Measurements from ENCODE around the gene SLC2A13.

SLC2A13 gene

DNA sequence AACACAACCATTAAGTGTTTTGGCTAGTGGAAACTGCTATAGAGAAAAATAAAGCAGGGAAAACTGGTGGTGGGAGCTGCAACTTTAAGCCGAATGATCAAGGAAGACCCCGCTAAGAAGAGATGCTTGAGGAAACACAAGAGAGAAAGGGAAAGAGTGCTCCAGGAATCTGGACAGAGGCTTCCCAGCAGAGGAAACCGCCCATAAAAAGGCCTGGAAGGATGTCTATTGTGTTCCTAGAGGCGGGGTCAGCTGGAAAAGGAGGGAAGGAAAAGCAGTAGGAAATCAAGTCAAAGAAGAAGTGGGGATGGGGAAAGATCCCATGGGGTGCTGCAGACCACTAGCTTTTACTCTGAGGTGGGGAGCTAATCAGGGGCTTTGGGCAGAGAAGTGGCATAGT lies 12.4 kb downstream of the SLC2A13 start:
- H3K4me3 ChIP-seq (ENCODE audit: low read depth, low read length), result no peak overlapping the region
- DNase-seq (ENCODE audit: low read depth), result no peak
- TF ChIP-seq, protein P1, sequence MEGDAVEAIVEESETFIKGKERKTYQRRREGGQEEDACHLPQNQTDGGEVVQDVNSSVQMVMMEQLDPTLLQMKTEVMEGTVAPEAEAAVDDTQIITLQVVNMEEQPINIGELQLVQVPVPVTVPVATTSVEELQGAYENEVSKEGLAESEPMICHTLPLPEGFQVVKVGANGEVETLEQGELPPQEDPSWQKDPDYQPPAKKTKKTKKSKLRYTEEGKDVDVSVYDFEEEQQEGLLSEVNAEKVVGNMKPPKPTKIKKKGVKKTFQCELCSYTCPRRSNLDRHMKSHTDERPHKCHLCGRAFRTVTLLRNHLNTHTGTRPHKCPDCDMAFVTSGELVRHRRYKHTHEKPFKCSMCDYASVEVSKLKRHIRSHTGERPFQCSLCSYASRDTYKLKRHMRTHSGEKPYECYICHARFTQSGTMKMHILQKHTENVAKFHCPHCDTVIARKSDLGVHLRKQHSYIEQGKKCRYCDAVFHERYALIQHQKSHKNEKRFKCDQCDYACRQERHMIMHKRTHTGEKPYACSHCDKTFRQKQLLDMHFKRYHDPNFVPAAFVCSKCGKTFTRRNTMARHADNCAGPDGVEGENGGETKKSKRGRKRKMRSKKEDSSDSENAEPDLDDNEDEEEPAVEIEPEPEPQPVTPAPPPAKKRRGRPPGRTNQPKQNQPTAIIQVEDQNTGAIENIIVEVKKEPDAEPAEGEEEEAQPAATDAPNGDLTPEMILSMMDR (conservative IDR thresholded peaks at IDR 0.05; ENCODE audit: low read depth, low read length), result no peak

DNA sequence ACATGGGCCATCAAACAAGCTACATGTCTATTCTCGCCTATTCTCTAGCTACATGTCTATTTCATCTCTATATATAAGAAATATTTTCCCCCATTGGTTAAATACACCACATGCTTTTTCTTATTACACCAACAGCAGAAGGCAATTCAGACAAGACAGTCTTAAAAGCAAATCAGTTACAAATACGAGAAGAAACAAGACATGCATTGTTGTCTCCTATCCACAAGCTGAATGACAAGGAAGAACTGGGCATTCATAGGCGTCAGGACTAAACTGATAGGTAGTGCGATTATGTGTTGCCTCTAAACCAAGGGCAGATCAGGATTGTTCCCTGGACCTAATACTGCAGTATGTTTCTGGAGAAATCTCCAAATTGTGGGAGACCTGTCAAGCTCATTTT lies 19.4 kb downstream of the SLC2A13 start:
- no peak overlapping the region for H3K4me3 ChIP-seq (ENCODE audit: low read depth, low read length)
- DNase-seq (ENCODE audit: low read depth), result no peak
- TF ChIP-seq, protein P1 (conservative IDR thresholded peaks at IDR 0.05; ENCODE audit: low read depth, low read length), result no peak

DNA sequence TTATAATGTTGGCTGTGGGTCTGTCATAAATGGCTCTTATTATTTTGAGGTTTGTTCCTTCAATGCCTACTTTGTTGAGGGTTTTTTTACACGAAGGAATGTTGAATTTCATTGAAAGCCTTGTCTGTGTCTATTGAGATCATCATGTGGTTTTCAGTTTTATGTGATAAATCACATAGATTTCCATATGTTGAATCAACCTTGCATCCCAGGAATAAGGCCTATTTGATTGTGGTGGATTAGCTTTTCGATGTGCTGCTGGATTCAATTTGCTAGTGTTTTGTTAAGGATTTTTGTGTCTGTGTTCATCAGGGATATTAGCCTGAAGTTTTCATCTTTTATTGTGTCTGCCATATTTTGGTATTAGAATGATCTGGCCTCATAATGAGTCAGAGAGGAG lies 27.6 kb downstream of the SLC2A13 start:
- H3K4me3 ChIP-seq (ENCODE audit: low read depth, low read length), result no peak overlapping the region
- TF ChIP-seq, protein P1 (conservative IDR thresholded peaks at IDR 0.05; ENCODE audit: low read depth, low read length), result no peak
- DNase-seq (ENCODE audit: low read depth), result no peak

DNA sequence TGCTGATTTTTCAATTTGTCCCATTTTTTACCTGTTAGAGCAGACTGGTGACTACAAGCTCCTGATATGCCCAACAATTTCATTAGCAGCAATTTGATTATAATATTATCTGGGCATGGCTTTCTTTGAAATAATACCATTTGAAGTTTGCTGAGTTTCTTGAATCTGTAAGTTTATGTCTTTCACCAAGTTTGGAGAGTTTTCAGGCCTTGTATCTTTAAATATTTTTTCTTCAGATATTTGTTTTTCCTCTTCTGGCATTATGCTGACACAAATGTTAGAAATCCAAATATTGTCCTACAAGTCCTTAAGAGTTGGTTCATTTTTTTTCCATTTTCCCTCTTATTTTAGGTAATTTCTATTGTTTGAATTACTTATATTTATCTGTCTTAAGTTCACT lies 30.4 kb downstream of the SLC2A13 start:
- DNase-seq (ENCODE audit: low read depth), result no peak
- TF ChIP-seq, protein P1 (conservative IDR thresholded peaks at IDR 0.05; ENCODE audit: low read depth, low read length), result no peak
- no peak overlapping the region for H3K4me3 ChIP-seq (ENCODE audit: low read depth, low read length)

DNA sequence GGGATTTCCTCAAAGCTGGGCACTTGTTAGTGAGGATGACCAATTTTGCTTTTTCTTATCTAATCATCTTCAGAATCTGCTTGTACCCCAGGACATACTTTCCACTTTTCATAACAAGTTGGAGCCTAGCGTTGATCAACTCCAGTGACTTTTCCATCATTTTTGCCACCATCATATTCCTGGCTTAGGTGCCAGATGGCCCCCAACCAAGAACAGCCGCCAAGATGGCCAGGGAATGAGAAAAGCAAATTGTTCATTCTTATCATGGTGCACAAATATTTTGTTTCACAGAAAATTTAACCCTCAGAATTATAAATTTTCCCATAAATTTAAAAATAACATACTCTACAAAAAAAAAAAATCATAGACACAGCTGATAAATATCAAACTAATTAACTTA lies 37.5 kb downstream of the SLC2A13 start:
- H3K4me3 ChIP-seq (ENCODE audit: low read depth, low read length), result no peak overlapping the region
- DNase-seq (ENCODE audit: low read depth), result no peak
- TF ChIP-seq, protein P1 (conservative IDR thresholded peaks at IDR 0.05; ENCODE audit: low read depth, low read length), result no peak

DNA sequence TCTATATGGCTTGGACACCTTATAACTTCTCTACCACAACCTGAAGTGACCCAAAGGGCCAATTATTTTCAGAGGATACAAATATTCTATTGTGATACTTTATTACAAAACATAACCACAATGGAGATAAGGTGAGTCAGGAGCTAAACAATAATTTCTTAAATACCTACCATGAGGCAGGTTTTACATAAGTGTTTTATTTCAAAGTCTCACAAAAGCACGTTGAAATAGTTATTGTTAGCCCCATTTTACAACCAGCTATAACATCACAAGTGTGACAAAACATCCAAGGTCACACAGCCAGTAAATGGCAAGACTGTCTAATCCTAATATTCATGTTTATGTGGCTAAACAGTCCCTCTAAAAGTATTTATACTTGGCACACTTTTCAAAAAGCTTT lies 40.2 kb downstream of the SLC2A13 start:
- TF ChIP-seq, protein P1 (conservative IDR thresholded peaks at IDR 0.05; ENCODE audit: low read depth, low read length), result no peak
- H3K4me3 ChIP-seq (ENCODE audit: low read depth, low read length), result no peak overlapping the region
- DNase-seq (ENCODE audit: low read depth), result no peak

DNA sequence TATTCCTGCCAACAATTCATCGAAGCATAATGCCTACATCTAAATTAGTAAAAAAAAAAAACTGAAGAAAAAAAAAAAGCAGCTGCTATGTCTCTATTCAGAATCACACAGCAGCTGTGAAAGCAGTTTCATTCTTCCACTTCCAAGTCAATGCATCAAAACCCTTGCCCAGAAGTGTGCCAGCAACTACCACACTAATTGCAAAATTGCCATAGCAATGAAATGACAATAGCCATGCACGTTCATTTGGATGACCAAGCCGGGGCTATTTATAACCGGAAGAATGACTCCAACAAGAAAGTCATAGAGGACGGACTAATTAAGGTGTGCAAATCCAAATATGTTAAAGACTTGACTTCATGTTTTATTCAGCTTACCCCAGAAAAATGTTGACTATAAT lies 42.5 kb downstream of the SLC2A13 start:
- TF ChIP-seq, protein P1 (conservative IDR thresholded peaks at IDR 0.05; ENCODE audit: low read depth, low read length), result no peak
- no peak for DNase-seq (ENCODE audit: low read depth)
- H3K4me3 ChIP-seq (ENCODE audit: low read depth, low read length), result no peak overlapping the region

Measured in choroid plexus epithelial cell (primary cell).